Left forelimb (tissue), 1 donor: Measurements from ENCODE around the gene CABS1.

Source experiments
- DNase-seq: peaks from one replicate; pipeline ENCODE4 v3.0.0-alpha.2; 2018; ENCODE audit warnings: low spot score

Gene CABS1

GRCh38 chr4:70334681-70335080 lies at the start of gene CABS1:
CABS1 (plus strand) TSS chr4:70334981; CDS start chr4:70335040, 59 bp downstream.
- DNase-seq = no peak

- DNase-seq = no peak
Measured at GRCh38 chr4:70288651-70289050, 46.1 kb upstream of the CABS1 start.

GRCh38 chr4:70291341-70291740 lies 43.4 kb upstream of the CABS1 start:
- DNase-seq = no peak

GRCh38 chr4:70297576-70297975 lies 37.2 kb upstream of the CABS1 start:
- DNase-seq = no peak

- DNase-seq = no peak
Measured at GRCh38 chr4:70298051-70298450, 36.7 kb upstream of the CABS1 start.

- no peak for DNase-seq
Measured at GRCh38 chr4:70299643-70300042, 35.1 kb upstream of the CABS1 start.

- no peak for DNase-seq
Measured at GRCh38 chr4:70300215-70300614, 34.6 kb upstream of the CABS1 start.

- DNase-seq = no peak
Measured at GRCh38 chr4:70303090-70303489, 31.7 kb upstream of the CABS1 start.

- no peak for DNase-seq
Measured at GRCh38 chr4:70305601-70306000, 29.2 kb upstream of the CABS1 start.

GRCh38 chr4:70306076-70306475 lies 28.7 kb upstream of the CABS1 start:
- no peak for DNase-seq

GRCh38 chr4:70313736-70314135 lies 21.0 kb upstream of the CABS1 start:
- DNase-seq = no peak

- DNase-seq = no peak
Measured at GRCh38 chr4:70315928-70316327, 18.9 kb upstream of the CABS1 start.

- DNase-seq = no peak
Measured at GRCh38 chr4:70326052-70326451, 8.7 kb upstream of the CABS1 start.

- no peak for DNase-seq
Measured at GRCh38 chr4:70336043-70336442, 1.3 kb downstream of the CABS1 start.

GRCh38 chr4:70337886-70338420 lies 3.2 kb downstream of the CABS1 start:
- no peak for DNase-seq

GRCh38 chr4:70356185-70356584 lies 21.4 kb downstream of the CABS1 start:
- no peak for DNase-seq

- DNase-seq = no peak
Measured at GRCh38 chr4:70359115-70359661, 24.4 kb downstream of the CABS1 start.

- no peak for DNase-seq
Measured at GRCh38 chr4:70360460-70360859, 25.7 kb downstream of the CABS1 start, which contains the start of gene SMR3A. SMR3A (plus strand) TSS chr4:70360760; CDS start chr4:70362116, 1,356 bp downstream.

GRCh38 chr4:70364002-70364401 lies 29.2 kb downstream of the CABS1 start:
- no peak for DNase-seq

GRCh38 chr4:70365479-70365878 lies 30.7 kb downstream of the CABS1 start:
- DNase-seq = no peak

- DNase-seq = no peak
Measured at GRCh38 chr4:70367813-70368212, 33.0 kb downstream of the CABS1 start.

- DNase-seq = no peak
Measured at GRCh38 chr4:70371987-70372386, 37.2 kb downstream of the CABS1 start.

- DNase-seq = no peak
Measured at GRCh38 chr4:70372760-70373159, 38.0 kb downstream of the CABS1 start.

GRCh38 chr4:70380578-70380977 lies 45.8 kb downstream of the CABS1 start:
- DNase-seq = no peak
